DMS79 treated with DMSO at 0.1 percent for 48 hours (cell line): ENCODE measurements around the gene RNF40.

Source experiments
- DNase-seq: peaks from one replicate; lab custom pipeline; 2025; lab: John Stamatoyannopoulos, UW

The RNF40 gene

DNA sequence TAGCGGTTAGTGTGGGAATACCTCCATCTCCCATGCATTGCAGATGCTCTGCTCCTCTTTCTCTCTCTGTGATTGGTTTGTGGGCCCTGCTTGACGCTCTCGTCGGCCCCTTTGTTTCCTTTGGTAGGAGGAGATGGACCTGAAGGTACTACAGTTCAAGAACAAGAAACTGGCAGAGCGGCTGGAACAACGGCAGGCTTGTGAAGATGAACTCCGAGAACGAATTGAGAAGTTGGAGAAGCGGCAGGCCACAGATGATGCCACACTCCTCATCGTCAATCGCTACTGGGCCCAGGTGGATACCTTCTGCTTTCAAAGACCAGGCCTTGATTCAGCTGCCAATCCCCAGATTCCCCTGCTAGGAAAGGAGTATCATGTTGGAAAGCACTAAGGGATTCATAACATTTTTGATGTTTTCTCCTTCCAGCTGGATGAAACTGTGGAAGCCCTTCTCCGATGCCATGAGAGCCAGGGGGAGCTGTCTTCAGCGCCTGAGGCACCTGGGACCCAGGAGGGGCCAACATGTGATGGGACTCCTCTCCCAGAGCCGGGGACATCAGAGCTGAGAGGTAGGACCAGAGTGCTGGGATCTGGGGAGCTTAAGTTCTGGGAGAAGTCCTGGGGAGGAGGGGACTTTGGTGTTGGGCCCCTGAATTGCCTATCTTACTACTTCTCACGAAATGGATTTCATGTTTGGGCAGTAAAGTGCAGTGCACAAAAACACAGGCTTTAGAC is 1.0 kb downstream of the RNF40 start:
- no peak for DNase-seq

GRCh38 chr16:30764086-30764485 is 2.0 kb downstream of the RNF40 start:
- no peak for DNase-seq

- no peak for DNase-seq
Measured at GRCh38 chr16:30764816-30765465, 2.8 kb downstream of the RNF40 start.

GRCh38 chr16:30766206-30766932 is 4.2 kb downstream of the RNF40 start:
- DNase-seq: no peak

DNA sequence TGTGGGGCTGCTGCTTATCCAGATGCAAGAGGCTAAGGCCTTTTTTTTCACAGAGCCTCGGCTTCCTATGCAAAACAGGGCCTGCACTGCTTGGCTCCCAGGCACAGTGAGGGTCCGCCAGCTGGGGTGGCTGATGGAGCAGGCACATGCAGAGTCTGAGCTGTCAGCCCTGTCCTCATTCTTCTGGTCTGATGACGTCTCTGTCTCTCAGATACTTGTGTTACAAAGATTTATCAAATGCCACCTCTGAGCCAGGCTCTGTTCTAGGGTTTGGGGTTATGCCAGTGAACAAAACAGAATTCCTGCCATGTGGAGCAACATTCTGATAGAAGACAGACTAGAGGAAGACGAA is 4.8 kb downstream of the RNF40 start:
- no peak for DNase-seq

DNA sequence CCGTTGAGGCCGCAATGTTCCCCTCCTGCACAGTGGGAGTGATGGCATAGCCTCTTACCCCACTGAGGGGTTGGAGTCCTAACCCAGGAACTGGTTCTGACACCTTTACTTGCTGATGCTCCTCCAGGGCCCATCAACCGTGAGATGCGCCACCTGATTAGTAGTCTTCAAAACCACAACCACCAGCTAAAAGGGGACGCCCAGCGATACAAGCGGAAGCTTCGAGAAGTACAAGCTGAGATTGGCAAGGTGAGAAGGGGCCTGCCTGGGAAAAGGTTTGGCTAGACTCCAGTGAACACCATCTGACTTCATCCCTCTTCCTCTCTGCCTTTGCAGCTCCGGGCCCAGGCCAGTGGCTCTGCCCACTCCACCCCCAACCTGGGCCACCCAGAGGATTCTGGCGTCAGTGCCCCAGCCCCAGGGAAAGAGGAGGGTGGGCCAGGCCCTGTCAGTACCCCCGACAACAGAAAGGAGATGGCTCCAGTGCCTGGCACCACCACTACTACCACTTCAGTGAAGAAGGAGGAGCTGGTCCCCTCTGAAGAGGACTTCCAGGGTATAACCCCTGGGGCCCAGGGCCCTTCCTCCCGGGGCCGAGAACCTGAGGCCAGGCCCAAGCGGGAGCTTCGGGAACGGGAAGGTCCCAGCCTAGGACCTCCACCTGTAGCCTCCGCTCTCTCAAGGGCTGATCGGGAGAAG is 5.8 kb downstream of the RNF40 start:
- DNase-seq: no peak

- DNase-seq: no peak
Measured at GRCh38 chr16:30768583-30769181, 6.6 kb downstream of the RNF40 start.

GRCh38 chr16:30769379-30770089 is 7.4 kb downstream of the RNF40 start:
- no peak for DNase-seq

- DNase-seq: no peak
Measured at GRCh38 chr16:30771726-30772125, 9.6 kb downstream of the RNF40 start.

DNA sequence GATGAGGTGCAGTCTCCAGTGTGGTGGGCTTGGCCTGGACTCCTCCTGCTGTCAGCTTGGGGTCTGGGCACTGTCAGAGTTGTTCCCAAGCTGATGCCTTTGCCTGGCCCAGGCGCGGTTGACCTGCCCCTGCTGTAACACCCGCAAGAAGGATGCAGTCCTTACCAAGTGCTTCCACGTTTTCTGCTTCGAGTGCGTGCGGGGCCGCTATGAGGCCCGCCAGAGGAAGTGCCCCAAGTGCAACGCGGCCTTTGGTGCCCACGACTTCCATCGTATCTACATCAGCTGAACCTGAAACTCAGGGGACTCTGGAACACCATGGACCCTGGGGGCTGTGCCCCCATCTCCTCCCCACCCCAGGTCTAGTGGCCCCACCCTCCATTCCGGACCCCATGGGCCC is 11.7 kb downstream of the RNF40 start:
- no peak for DNase-seq

DNA sequence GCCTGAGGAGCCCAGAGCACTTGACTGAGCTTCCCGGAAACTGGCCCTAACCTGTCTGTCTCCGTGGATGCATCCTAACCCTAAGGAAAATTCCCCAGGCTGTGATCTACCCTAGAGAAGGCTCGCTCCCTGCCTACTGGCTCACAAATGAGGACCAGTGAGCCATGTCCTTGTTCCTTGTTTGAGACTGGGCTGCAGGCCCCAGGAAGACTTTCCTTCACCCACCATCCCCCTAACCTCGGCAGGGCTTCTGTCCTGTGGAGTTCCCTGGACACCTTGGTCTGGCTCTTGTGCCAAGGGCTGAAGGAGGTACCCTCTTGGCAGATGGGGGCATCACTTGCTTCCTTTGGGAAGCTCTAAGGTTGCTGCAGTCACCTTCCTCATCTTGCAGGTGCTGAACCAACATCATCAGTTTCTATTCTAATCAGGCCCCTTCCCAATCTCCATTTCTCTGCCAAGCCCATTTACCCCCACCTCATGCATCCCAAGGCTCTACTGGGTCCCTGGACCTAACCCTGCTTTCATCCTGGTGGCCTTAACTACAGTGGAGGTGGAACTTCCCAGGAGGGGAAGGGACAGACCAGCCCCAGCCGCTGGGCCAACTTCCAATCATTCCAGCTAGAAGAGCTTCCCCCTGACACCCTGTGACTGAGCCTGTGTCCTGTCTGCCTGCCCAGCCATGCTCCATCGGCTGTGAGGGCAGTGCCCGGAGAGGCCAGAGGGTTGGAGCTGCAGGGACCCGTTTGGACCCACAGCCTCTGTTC is 12.4 kb downstream of the RNF40 start:
- no peak for DNase-seq

DNA sequence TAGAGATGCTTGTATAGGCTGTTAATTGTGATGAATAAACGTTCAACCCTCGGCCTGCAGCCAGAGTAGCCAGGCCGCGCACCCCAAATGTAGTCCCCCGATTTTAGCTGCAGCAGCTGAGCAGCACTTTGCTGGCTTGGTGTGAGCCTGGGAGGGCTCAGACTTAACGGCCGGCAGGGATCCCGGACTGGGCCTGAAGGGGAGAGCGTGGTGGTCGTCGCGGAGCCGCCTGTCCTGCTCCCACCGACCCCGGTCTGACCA is 12.9 kb downstream of the RNF40 start:
- DNase-seq: no peak

GRCh38 chr16:30775392-30776188 is 13.5 kb downstream of the RNF40 start:
- peak; percentile 70 for DNase-seq

DNA sequence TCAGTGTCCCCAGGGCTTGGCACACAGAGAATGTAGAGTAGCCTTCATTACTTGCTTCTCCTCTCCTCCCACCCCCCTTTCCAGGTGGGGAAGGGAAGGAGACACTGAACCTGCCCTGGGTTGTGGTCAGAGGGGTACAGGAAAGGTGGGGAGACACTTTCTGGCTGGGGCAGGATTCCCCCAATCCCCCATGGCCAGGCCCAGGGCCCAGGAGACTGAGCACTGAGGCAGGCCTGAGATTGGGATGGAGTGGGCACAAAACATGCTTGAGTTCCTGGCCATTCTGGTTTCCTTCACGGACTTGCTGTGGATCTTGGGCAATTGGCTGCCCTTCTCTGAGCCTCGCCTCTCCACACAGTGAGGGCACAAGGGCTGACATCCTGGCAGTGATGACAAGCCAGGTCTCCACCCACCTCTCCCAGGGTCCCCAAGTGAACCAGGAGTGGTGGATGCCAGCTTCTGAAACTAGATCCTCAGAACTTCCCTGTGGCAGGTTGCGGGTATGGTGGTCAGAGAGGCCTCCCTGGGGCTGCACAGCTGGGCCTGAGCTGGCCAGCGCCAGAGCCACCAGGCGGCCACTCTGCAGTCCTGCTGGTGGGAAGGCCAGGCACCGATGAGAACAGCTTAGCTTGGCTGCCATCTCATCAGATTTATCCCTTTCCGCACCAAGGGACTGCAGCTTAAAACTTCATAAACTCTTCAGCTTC is 15.6 kb downstream of the RNF40 start:
- DNase-seq: no peak

- DNase-seq: no peak
Measured at GRCh38 chr16:30778549-30779244, 16.6 kb downstream of the RNF40 start.

DNA sequence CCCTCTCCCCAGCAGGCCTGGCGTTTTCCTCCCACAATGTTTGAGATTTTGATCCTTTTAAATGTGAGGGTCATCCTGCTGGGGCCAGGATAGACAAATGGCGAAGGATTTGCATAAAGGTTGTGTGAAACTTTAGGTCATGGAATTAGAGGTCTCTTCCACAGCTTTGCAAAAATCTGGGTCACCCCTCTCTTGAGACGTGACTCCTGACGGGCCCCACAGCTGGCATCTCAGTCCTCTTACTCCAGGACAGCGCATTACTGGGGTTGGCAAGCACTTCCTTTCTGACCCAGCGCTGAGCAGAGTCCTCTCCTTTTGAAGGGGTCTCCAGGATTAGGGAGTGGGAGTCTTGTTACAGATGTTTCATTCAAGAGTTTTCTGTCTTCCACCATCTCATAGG is 17.5 kb downstream of the RNF40 start:
- no peak for DNase-seq

DNA sequence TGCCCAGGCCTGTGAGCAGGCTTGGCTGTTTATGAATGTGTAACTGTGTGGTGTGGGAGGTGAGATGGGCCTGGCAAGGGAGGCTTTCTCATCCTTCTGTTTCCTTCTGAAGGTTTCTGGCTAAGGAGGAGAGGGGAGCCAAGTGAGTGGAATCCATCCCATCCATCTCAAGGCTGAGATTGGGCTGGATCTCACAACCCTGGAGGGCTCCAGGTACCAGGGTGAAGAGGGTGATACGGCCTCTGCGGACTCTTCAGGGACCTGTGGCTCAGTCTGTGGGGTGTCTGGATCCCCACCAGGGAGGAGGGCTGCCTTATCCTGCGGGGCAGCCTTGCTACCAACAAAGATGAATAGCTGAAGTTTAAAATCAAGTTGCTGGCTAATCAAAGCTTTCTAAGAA is 17.9 kb downstream of the RNF40 start:
- DNase-seq: no peak

GRCh38 chr16:30780549-30780948 is 18.4 kb downstream of the RNF40 start:
- DNase-seq: no peak
